GM19240 (cell line): Measurements from ENCODE around the gene SERINC3.
"Not testable (repeated sequence)": the region's sequence is repeated elsewhere in the genome, so short reads cannot be mapped to it uniquely, and the experiment has no call there.

ENCODE experiments used
- DNase-seq: peaks from one replicate; pipeline ENCODE4 v3.0.0; 2011; ENCODE audit warnings: low spot score; ENCODE audit not compliant: insufficient read length

SERINC3 gene

GRCh38 chr20:44494266-44494665, 27.6 kb downstream of the SERINC3 start:
- no peak for DNase-seq

GRCh38 chr20:44491635-44492395, 30.1 kb downstream of the SERINC3 start:
- no peak for DNase-seq

DNA sequence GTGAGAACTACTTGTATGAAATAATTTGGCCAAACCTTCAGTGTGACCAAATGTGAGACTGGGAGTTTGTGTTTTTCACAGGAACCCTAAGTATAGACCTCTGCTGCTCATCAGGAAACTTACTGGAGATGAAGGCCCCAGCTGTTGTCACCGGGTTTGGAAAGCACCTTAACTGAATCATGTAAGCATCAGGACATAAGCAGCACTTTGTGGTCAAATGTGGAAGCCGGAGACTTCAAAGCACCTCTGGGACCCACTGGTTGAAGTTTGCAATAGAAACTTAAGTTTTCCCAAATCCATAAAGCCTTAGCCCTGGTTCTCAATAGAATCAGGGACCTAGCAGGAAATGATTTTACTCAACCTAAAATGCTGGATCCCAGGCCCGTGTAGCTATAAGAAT, 31.9 kb downstream of the SERINC3 start:
- no peak for DNase-seq

DNA sequence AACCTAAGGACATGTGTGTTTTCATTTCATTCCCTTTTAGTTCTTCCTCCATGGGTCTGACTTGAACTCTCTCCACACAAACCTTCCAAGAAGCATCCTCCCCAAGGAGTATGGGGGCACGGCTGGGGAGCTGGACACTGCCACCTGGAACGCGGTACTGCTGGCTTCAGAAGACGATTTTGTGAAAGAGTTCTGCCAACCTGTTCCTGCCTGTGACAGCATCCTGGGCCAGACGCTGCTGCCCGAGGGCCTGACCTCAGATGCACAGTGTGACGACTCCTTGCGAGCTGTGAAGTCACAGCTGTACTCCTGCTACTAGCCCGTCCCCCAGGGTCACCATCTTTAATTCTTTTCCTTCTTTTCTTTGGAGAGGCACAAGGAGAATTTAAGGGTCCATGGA, 32.6 kb downstream of the SERINC3 start:
- DNase-seq = no peak

GRCh38 chr20:44488551-44488950, 33.3 kb downstream of the SERINC3 start:
- DNase-seq = no peak

DNA sequence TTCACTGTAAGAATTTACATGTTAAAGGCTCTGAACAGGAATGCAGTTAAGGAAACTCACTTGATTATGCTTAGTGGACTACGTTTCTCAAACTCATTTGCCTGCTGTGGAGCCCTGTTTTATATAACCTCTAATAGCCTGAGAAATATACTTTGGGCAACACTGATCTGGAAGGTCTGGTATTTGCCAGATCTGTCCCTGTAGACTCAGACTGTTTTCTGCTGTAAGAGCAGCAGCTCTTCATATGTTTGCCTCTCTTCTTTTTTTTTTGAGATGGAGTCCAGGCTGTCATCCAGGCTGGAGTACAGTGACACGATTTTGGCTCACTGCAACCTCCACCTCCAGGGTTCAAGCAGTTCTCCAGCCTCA, 36.1 kb downstream of the SERINC3 start:
- DNase-seq = no peak

GRCh38 chr20:44485078-44485829, 36.6 kb downstream of the SERINC3 start:
- no peak for DNase-seq

GRCh38 chr20:44483112-44483511, 38.8 kb downstream of the SERINC3 start:
- DNase-seq = no peak

GRCh38 chr20:44481719-44482416, 40.0 kb downstream of the SERINC3 start:
- DNase-seq = no peak

GRCh38 chr20:44480097-44480496, 41.8 kb downstream of the SERINC3 start:
- no peak for DNase-seq

DNA sequence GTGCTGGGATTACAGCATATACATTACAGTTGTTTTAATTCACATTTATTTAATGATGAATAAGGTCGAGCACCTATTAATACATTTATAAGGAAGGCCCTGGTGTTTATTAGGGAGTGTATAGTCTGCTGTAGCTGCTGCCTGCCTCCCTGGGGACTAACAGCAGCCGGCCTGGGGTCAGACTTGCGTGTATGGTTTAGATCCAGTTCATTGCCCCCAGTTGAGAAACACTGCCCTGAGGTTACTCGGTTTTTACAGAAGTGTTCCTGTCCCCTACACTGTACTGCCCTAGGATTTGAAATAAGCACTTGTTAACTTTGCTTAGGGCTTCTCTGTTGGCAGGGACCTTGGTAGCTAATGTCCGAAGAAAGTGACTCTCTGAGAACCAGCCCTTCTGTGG, 42.2 kb downstream of the SERINC3 start:
- no peak for DNase-seq

DNA sequence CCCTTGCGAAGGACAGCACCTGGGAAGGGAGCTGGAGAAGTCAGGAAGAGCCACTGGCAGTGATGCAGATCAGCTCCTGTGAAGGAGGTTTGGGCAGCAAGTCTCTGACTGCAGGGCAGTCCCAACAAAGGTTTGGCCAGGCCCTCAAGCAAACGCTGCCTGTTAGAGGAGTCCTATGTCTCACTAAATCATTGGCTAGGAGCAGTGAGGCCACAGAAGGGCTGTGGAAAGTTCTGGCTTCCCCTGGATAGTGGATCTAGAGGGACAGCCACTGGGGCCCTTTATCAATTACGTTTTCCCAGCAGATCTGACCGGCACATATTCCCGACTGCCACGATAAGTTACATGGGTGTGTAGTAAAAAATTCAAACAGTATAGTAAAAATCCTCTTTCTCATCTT, 43.7 kb downstream of the SERINC3 start:
- no peak for DNase-seq

DNA sequence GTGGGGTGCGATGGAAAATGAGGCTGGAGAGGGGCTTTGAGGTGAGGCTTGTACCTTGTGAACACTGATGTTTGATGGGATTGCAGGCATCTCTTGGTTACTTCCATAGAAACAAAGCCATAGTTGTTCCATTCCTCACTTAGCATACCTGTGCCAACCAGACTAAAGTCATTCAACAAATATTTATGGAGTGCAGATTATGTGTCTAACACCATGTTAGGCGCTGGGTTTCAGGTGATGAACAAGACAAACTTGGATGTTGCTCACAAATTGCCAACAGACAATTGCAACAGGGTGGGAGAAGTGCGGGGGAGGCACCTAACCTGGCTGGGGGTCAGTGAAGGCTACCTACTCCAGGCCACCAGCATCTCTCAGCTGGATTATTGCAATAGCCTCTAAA, 44.7 kb downstream of the SERINC3 start:
- no peak for DNase-seq

DNA sequence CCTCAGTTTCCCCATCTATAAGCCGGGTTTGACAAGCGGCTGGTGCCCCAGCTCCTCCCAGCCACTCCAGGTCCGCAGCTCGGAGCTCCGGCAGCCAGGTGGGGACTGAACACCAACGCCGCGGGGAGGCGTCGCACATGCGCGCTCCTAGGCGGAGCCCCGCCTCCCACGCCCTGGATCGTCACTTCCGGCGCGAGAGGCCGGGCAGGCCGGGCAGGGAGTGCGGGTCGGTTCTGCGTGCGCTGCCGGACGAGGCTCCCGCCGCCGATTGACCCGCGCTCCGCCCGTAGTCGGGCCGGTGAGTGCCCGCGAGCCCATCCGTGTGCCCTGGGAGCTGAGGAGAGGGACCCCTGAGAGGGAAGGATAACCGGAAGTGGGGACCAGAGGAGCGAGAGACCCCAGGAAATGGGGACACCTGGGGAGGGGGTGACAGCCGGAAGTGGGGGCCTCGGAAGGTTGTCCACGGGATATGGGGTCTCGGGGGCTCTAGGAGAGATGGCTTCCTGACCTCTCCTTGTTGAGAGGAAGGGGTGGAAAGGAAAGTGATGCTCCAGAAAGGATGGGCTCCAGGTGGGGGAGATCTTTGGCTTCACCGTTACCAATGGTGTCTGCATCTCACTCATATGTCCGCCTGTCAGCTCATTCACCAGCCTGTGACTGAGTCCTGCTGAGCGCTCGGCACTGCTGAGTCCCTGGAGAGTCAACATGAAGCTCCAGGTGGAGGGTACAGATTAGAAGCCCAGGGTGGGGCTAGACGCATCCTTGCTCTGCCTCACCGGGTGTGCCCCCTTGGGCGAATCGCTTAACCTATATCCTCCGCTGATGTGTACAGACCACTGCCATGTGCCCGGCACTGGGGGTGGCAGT, 45.9 kb downstream of the SERINC3 start, which contains the start of gene TTPAL:
Gene TTPAL, plus strand, starts transcription at position 181 of the 867 bp plus-strand sequence. CDS start 4,126 bp downstream, outside the sequence.
- peak; percentile 92 for DNase-seq

GRCh38 chr20:44475372-44475693, 46.5 kb downstream of the SERINC3 start:
- DNase-seq = no peak

DNA sequence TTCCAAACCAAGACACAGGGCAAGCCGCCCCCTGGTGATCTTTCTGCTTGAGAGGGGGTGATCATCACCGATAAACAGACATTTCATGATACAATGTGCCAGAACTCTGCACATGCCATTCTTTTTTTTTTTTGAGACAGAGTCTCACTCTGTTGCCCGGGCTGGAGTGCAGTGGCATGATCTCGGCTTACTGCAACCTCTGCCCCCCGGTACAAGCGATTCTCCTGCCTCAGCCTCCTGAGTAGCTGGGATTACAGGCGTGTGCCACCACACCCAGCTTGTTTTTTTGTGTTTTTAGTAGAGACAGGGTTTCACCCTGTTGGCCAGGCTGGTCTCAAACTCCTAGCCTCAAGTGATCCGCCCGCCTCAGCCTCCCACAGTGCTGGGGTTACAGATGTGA, 49.6 kb downstream of the SERINC3 start:
- not testable (repeated sequence) for DNase-seq

DNA sequence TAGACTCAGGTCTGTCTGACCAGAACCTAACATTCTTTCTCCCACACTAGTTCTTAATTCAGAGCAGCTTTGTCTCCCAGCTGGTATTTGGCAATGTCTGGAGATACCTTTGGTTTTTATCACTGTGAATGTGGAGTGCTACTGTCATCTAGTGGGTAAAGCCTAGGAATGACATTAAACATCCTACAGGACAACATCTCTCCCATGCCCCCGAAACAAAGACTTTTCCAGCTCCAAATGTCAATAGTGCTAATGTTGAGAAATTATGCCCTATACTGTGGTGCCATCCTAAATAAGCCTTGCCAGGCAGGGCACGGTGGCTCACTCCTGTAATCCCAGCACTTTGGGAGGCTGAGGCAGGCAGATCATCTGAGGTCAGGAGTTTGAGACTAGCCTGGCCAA, 50.4 kb downstream of the SERINC3 start:
- no peak for DNase-seq

DNA sequence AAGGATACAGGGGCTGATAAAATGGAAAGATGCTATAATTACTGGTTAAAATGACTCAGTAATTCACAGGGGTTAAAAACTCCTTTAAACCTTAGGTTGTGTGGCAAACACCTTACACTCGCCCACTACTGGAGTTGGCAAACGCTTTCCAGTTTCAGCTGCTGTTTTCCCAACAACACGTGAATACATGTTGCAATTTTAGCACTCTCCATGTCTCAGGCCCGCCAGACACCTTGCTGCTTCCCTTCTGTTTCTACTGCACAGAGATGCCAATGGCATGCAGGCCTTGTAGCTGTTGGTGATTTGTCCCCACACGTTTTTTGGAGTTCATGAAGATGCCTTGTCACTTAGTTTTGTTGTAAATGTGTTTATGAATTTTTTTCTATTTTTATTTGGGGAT, 51.5 kb downstream of the SERINC3 start:
- no peak for DNase-seq

- no peak for DNase-seq
Measured at GRCh38 chr20:44468044-44468782, 53.7 kb downstream of the SERINC3 start.

- DNase-seq = no peak
Measured at GRCh38 chr20:44467289-44467883, 54.5 kb downstream of the SERINC3 start.
